Stimulated activated naive B cell treated with anti-CD40 and anti-IgM and Interleukin-4, amounts not matched to agents 10 μg/mL and 1 μg/mL and 100 μg/mL, for 72 hours (primary cell): ENCODE data around the gene ZNF236.
"Not testable (repeated sequence)": the region's sequence is repeated elsewhere in the genome, so short reads cannot be mapped to it uniquely, and the experiment has no call there.

Experiments
- ATAC-seq, 2 donors: fragments of 150-1000 bp; cut with Tn5 transposase; replicated peaks; 2 replicates each; pipeline ENCODE4 v1.10.0; 2021; ENCODE audit warnings: moderate library complexity in 1 of 2
- DNase-seq: peaks from one replicate; pipeline ENCODE4 v3.0.0; 2021
- H3K27ac Mint-ChIP-seq: one replicate; pipeline ENCODE4 v1.8.0; 2022; ENCODE audit warnings: mild to moderate bottlenecking, mixed read lengths
- H3K27me3 Mint-ChIP-seq, 2 donors: one replicate each; pipeline ENCODE4 v1.8.0; 2022; ENCODE audit warnings: mixed read lengths in 2 of 2
- H3K36me3 Mint-ChIP-seq, 2 donors: one replicate each; pipeline ENCODE4 v1.8.0; 2022; ENCODE audit warnings: mixed read lengths in 2 of 2, mild to moderate bottlenecking in 1 of 2
- H3K4me1 Mint-ChIP-seq, 2 donors: one replicate each; pipeline ENCODE4 v1.8.0; 2022; ENCODE audit warnings: mixed read lengths in 2 of 2, mild to moderate bottlenecking in 1 of 2
- H3K4me3 Mint-ChIP-seq, 2 donors: one replicate each; pipeline ENCODE4 v1.8.0; 2022; ENCODE audit warnings: mild to moderate bottlenecking in 2 of 2, mixed read lengths in 2 of 2, moderate library complexity in 1 of 2
- H3K9me3 Mint-ChIP-seq, 2 donors: one replicate each; pipeline ENCODE4 v1.8.0; 2022; ENCODE audit warnings: mixed read lengths in 2 of 2, mild to moderate bottlenecking in 1 of 2

The ZNF236 gene

DNA sequence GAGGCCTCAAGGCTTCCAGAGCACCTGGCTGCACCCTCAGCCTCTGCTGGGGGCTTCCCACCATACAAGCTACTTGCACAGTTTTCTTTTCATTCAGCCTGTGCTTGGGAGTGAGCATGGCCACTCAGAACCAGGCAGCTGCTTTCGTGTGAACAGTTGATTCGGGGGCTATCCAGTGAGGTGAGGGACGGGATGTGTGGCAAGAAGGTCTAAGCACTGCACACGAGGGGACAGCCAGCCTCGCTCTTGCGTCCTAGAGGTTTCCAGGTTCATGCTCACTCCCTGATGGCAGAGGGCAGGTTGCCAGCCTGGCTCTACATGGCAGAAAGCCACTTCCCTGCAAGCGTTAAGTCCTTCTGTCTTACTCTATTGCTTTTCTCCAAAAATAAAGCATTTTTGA lies 164.0 kb downstream of the ZNF236 start:
- Mint-ChIP-seq H3K9me3 (no peaks in the 10 kb centered on the region), H3K27me3 (no peaks in the 10 kb centered on the region), H3K27ac (peak overlapping the region; percentile 20), H3K4me3 (no peak overlapping the region), H3K4me1 (peaks cover 28 to 47% of the 10 kb centered on the region in 2 donors), H3K36me3 (peaks cover 6 to 13% of the 10 kb centered on the region in 2 donors)
- ATAC-seq (no peak), DNase-seq (no peak)

DNA sequence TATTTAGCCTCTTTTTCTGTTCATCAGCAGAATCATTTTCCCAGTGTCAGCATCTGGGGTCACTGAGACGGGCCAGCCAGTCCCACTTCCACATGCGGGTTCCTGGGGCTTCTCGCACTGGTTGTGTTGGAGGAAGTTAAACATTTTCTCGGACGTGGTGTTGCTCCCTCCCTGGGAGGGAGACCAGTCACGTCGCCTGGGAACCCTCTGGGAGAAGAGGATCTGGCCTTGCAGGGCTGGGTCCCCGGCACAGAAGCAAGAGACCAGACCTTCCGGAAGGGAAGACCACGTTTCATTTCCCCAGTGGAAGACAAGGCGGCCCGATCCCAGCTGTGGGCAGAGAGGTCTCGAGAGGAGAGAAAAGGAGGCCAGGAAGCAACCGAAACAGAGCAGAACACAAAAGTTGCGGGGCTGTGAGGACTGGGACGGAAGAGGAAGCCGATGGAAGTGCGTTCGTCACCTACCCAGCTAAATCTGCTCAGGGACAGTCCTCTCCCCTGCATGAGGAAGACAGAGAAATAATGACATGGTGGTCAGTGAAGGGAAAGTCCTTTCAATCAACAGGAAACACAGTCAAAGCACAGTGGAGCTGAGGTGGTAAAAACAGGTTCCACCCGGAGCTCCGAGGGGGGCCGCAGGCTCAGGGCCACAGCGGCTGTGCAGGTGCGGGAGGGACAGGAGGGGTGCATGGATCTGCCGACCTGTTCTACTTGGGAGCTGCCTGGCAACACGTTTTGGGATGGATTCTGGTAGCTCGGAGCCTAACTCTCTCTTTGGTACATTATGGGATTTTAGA lies 165.9 kb downstream of the ZNF236 start:
- Mint-ChIP-seq H3K4me1 (peaks cover 19 to 34% of the 10 kb centered on the region in 2 donors), H3K4me3 (peak overlapping the region; percentile 12 to 52), H3K36me3 (peaks cover 6 to 9% of the 10 kb centered on the region in 2 donors), H3K27ac (peak overlapping the region; percentile 74), H3K27me3 (no peaks in the 10 kb centered on the region), H3K9me3 (no peaks in the 10 kb centered on the region)
- DNase-seq (no peak), ATAC-seq (no peak)

DNA sequence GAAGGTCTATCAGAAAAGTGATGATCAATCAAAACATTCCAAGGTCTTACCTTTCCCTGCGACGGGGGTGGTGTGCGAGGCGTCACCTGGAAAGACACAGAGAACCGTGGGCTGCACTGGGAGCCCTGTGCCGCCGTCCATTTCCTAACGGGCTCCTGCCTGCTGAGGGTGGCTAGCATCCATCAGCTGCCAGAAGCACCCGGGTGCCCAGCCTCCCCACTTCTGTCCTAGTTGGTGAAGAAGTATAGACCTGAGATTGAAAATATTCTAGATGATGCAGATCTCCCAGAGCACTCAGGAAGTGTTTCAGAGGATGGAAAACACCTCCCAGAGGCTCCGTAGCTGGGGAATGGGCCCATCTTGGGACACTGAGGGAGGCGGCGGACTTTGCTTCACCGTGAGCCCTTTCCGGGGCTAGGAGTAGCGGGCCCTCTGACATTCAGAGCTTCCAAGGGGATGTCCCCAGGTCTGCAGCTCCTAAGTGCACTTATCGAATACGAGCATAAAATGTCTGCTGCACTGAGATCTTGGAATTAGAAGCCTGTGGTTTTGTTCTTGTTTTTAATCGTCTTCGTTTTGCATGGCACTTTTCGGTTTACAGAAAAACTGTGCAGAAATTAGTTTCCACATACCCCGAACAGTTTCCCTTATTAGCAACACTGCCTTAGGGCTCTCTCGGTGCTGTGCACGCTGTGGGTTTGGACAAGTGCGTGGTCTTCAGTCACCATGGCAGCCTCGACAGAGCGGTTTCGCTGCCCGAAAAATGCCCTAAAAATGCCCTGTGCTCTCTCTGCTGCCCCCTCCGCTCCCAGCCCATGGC lies 166.7 kb downstream of the ZNF236 start:
- Mint-ChIP-seq H3K36me3 (peaks cover 6 to 9% of the 10 kb centered on the region in 2 donors), H3K9me3 (no peaks in the 10 kb centered on the region), H3K4me1 (peaks cover 21 to 36% of the 10 kb centered on the region in 2 donors), H3K27ac (no peak overlapping the region), H3K27me3 (no peaks in the 10 kb centered on the region), H3K4me3 (no peak overlapping the region)
- ATAC-seq, result no peak
- no peak for DNase-seq

DNA sequence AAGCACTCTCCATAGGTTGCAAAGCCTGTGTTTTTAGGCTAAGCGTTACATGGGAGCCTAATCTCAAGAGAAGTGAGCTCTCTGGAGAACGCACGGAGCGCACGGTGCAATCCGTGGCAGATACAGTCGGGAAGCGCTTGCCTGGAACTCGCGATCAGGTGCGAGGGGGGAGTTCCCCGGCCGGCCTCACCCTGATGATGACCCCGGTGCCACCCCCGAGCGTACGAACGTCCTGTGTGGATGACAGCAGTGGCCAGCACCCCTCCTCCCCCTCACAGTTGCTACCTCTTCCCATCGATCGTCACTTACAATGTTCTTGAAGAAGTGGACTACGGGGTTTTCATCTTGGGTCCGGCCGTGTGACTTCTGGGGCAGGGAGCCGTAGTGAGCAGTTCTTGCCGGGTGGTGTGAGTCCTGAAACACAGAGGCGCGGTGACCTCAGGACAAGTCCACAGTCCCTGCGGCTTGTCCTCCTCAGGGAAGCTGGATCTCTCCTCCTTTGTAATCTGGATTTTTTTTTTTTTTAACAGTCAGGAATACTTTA lies 167.4 kb downstream of the ZNF236 start:
- no peak for DNase-seq
- Mint-ChIP-seq H3K27ac (no peak overlapping the region), H3K36me3 (peaks cover 3 to 9% of the 10 kb centered on the region in 2 donors), H3K4me1 (peaks cover 23 to 43% of the 10 kb centered on the region in 2 donors), H3K27me3 (no peaks in the 10 kb centered on the region), H3K9me3 (no peaks in the 10 kb centered on the region), H3K4me3 (no peak overlapping the region)
- ATAC-seq, result no peak

DNA sequence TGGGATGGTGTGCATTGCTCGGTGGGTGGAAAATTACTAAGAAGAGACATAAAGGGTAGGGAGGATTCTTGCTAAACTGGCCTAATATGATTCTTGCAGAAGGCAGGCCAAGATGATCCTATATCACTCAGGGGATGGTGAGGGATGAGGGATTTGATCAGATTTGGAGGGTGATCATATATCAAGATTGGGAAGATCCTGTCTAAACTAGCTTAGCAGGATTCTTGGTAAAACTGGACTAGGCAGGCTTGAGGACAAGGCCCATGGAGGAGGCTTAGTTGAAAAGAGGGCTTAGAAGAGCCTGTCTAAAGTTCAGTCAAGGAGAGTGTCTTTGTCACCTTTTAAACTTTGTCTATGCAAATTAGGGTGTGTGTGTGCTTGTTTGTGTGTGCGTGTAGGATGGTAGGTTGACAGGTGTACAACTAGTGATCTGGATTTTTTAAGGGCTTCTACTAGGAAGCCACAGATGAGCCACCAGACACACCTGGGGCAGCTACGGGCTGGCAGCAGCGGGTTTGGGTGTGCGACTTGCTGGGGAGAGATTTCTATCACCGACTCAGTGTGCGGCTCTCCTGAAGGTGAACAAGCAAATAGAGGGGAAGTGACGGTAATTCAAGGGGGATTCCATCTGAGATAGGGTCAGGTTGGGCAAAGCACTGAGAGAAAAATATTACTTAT lies 168.1 kb downstream of the ZNF236 start:
- DNase-seq, H3K27me3 Mint-ChIP-seq, H3K9me3 Mint-ChIP-seq: not testable (repeated sequence)
- peak; percentile 56 to 62 for ATAC-seq
- Mint-ChIP-seq H3K27ac (peak overlapping the region; percentile 70), H3K4me1 (peaks cover 23 to 43% of the 10 kb centered on the region in 2 donors), H3K36me3 (peaks cover 3 to 11% of the 10 kb centered on the region in 2 donors), H3K4me3 (peak overlapping the region in 1 of 2 donors; percentile 22)

DNA sequence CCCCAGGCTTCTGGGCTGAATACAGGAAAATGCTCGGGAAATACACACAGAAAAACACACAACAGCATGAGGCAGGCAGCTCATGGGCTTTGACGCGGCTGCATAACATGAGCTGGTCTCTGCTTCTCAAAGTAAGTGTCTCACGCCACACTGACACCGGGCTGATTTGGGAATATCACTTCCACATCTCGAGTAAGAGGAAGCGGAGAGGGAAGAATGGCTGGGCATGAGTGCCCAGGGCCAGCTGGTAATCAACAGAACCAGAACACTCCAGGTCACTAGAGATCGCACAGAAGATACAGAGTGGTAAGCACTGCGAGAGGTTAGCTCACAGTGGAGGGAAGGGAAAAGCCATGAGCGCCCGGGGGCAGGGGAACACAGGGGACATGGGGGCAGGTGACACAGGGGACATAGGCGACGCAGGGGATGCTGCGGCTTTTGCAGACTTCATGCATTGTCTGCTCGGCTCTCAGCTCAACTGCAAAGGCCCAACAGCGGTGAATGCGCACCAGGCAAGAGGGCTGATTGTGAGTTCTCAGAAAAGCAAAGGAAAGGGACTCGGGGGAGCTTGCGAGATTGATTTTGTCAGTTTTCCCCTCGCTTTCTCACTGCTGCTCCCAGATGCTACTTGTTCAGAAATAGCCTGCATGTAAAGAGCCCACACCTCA lies 168.8 kb downstream of the ZNF236 start:
- ATAC-seq (peak in 1 of 2 donors; percentile 2), DNase-seq (no peak)
- Mint-ChIP-seq H3K27me3 (no peaks in the 10 kb centered on the region), H3K4me1 (peaks cover 23 to 43% of the 10 kb centered on the region in 2 donors), H3K27ac (peak overlapping the region; percentile 70), H3K4me3 (peak overlapping the region in 1 of 2 donors; percentile 22), H3K9me3 (no peaks in the 10 kb centered on the region), H3K36me3 (peaks cover 3 to 13% of the 10 kb centered on the region in 2 donors)

DNA sequence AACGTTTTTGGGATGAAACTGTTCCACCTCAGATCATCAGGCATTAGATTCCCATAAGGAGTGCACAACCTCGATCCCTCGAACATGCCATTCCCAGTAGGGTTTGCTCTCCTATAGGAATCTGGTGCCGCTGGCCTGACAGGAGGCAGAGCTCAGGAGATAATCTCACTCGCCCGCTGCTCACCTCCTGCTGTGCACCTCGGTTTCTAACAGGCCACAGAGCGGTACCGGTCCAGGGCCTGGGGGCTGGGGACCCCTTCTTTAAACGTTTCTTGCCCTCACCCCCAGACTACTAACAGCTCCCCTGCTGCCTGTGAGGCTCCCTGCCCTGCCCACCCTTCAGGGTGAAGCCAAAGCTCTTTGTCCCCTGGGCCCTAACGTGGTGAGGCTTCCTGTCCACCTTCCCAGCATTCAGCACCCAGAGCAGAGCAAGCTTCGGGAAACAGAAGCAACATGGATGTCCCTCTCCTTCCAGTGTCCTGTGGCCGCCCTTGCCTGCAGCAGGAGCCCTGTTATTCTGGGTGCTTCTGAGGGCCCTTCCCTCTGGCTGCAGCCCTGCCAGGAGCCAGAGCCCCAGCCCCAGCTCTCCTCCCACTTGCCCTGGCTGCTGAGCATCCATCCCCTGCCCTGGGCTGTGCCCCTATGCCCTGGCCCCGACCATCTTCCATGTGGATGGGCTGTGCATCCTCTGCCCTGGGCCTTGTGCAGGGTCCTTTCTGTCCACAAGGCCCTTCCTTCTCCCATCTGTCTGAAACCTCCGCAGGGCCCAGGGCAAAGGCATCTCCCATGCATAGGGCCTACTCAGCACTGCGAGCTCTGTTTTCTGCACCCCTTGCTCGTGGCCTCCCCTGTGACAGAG lies 170.1 kb downstream of the ZNF236 start:
- Mint-ChIP-seq H3K36me3 (peaks cover 3 to 13% of the 10 kb centered on the region in 2 donors), H3K4me1 (peaks cover 23 to 50% of the 10 kb centered on the region in 2 donors), H3K9me3 (no peaks in the 10 kb centered on the region), H3K4me3 (no peak overlapping the region), H3K27me3 (no peaks in the 10 kb centered on the region), H3K27ac (peak overlapping the region; percentile 83)
- DNase-seq, result no peak
- ATAC-seq, result no peak

DNA sequence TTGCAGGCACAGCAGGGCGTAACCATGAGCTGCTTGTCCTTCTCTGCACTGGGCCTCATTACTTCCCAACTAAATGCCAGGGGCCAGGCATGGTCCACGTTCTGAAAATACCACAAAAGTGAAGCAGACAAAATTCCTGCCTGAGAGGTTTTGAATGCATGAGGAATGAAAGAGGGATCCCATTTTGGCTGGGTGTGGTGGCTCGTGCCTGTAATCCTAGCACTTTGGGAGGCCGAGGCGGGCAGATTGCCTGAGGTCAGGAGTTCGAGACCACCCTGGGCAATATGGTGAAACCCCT lies 170.7 kb downstream of the ZNF236 start:
- DNase-seq, result no peak
- ATAC-seq, result no peak
- Mint-ChIP-seq H3K36me3 (peaks cover 3 to 12% of the 10 kb centered on the region in 2 donors), H3K27ac (peak overlapping the region; percentile 83), H3K27me3 (no peaks in the 10 kb centered on the region), H3K4me1 (peaks cover 23 to 50% of the 10 kb centered on the region in 2 donors), H3K9me3 (no peaks in the 10 kb centered on the region), H3K4me3 (no peak overlapping the region)

DNA sequence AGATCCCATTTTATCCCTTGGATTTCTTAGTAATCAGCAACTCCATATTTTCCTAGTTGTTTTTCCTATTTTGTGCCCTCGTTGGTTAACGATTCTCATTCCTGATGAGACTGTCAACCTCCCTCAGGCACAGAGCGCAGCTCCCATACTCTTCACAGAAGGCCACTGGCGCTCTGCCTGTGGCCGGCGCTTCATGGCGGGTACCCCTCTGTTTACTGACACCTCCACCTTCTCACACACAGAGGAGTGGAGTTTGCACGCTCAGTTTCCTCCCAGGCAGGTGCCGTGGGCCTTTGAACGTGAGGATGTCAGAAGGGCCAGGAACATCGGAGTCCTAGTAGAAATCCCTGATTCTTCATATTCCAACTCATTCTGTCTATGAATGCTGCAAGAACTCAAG lies 171.2 kb downstream of the ZNF236 start:
- H3K27ac Mint-ChIP-seq, result peak overlapping the region; percentile 85
- no peak overlapping the region for H3K4me3 Mint-ChIP-seq
- H3K9me3 Mint-ChIP-seq, result no peaks in the 10 kb centered on the region
- H3K36me3 Mint-ChIP-seq, result peaks cover 3 to 9% of the 10 kb centered on the region in 2 donors
- peaks cover 20 to 47% of the 10 kb centered on the region in 2 donors for H3K4me1 Mint-ChIP-seq
- DNase-seq (no peak), ATAC-seq (no peak)
- H3K27me3 Mint-ChIP-seq, result no peaks in the 10 kb centered on the region

DNA sequence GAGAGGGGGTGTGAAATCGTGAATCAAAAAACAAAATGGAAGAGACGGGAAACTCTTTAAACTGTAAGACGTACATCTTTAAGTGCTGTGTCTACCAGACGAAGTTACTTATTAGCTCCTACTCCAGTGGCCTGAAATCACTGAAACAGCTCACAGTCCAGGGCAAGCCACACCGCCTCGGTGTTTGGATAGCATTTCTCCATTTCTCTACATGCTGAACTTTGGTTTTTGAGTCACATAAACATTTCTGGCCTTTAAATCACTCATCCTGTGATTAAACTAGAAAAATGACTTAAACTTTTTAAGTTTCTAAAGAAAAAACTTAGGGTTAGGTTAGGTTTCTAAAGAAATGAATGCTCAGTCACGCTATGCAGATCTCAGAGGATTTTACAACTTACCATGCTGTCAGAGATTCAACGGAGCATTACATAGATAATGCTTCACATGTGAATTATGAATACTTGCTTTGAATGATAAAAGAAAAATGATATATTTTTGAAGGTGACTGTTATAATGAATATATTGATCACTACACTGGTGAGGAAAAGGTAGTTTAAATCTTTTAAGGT lies 171.8 kb downstream of the ZNF236 start:
- peaks cover 3 to 9% of the 10 kb centered on the region in 2 donors for H3K36me3 Mint-ChIP-seq
- H3K27me3 Mint-ChIP-seq, result no peaks in the 10 kb centered on the region
- ATAC-seq, result peak; percentile 74 to 85
- DNase-seq, result no peak
- H3K4me3 Mint-ChIP-seq, result no peak overlapping the region
- no peaks in the 10 kb centered on the region for H3K9me3 Mint-ChIP-seq
- H3K4me1 Mint-ChIP-seq, result peaks cover 20 to 46% of the 10 kb centered on the region in 2 donors
- peak overlapping the region; percentile 85 for H3K27ac Mint-ChIP-seq

DNA sequence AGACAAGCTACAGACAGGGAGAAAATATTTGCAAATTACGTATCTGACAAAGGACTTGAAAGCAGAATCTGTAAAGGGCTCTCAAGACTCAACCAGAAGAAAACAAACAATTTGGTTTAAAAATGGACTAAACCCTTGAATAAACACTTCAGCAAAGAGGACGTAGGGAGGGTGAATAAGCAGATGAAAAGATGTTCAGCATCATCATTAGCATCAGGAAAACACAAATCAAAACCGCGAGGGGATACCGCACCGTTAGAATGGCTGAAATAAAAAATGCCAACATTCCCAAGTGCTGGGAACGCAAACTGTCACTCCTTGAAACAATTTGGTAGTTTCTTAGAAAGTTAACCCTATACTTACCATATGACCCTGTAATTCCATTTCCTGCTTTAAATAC lies 173.5 kb downstream of the ZNF236 start:
- Mint-ChIP-seq H3K9me3 (no peaks in the 10 kb centered on the region), H3K36me3 (peaks cover 3 to 5% of the 10 kb centered on the region in 2 donors), H3K27me3 (no peaks in the 10 kb centered on the region), H3K4me3 (no peak overlapping the region), H3K4me1 (peaks cover 11 to 43% of the 10 kb centered on the region in 2 donors), H3K27ac (peak overlapping the region; percentile 1)
- ATAC-seq (no peak), DNase-seq (no peak)

DNA sequence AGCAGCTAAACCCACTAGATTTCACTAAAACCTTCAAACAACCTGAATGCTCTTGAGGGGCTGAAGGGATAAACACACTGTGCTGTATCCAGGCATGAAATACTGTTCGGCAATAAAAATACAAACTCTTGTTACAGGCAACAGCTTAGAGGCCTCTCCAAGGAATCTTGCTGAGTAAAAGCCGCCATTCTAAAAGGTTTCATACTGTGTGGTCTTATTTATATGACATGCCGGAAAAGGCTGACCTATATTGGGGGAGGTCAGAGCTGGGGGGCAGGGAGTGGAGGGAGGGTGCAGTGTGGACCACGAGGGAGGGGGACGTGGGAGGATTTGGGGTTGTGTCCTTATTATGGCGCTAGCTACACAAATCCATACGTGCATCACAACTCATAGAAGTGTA lies 174.1 kb downstream of the ZNF236 start:
- no peak for ATAC-seq
- no peaks in the 10 kb centered on the region for H3K27me3 Mint-ChIP-seq
- no peaks in the 10 kb centered on the region for H3K9me3 Mint-ChIP-seq
- H3K4me1 Mint-ChIP-seq, result peaks cover 8 to 37% of the 10 kb centered on the region in 2 donors
- no peak for DNase-seq
- H3K4me3 Mint-ChIP-seq, result no peak overlapping the region
- no peak overlapping the region for H3K27ac Mint-ChIP-seq
- H3K36me3 Mint-ChIP-seq, result peaks cover 3 to 4% of the 10 kb centered on the region in 2 donors
